KMS-11 (cell line): ENCODE measurements around the gene LRRC53.

Experiments
- H2AFZ ChIP-seq: fragments of 200-600 bp; sonication (generic); 2 replicates; pipeline ENCODE4 v1.6.1; 2016; ENCODE audit warnings: antibody characterized with exemption, mixed run types, low read depth
- H3K27ac ChIP-seq: fragments of 200-600 bp; sonication (generic); 2 replicates; pipeline ENCODE4 v1.6.1; 2016; ENCODE audit warnings: mild to moderate bottlenecking, mixed run types
- H3K27me3 ChIP-seq: fragments of 200-600 bp; sonication (generic); 2 replicates; pipeline ENCODE4 v1.6.1; 2017; ENCODE audit warnings: mild to moderate bottlenecking, low read depth, mixed run types, moderate library complexity; ENCODE audit not compliant: insufficient read depth
- H3K36me3 ChIP-seq: fragments of 200-600 bp; sonication (generic); 2 replicates; pipeline ENCODE4 v1.6.1; 2017; ENCODE audit warnings: mild to moderate bottlenecking, mixed run types; ENCODE audit not compliant: insufficient read depth
- H3K4me1 ChIP-seq: fragments of 200-600 bp; sonication (generic); 2 replicates; pipeline ENCODE4 v1.6.1; 2016; ENCODE audit warnings: mild to moderate bottlenecking, low read depth, mixed run types; ENCODE audit not compliant: poor library complexity, severe bottlenecking
- H3K4me2 ChIP-seq: fragments of 200-600 bp; sonication (generic); 2 replicates; pipeline ENCODE4 v1.7.0; 2016; ENCODE audit warnings: mild to moderate bottlenecking, mixed run types
- H3K4me3 ChIP-seq: fragments of 200-600 bp; sonication (generic); IDR thresholded peaks from 2 replicates; pipeline ENCODE4 v1.6.1; 2017; ENCODE audit warnings: low read depth, low read length, mixed read lengths; ENCODE audit not compliant: insufficient read depth
- H3K79me2 ChIP-seq: fragments of 200-600 bp; sonication (generic); 2 replicates; pipeline ENCODE4 v1.6.1; 2016; ENCODE audit warnings: low read depth, mixed run types; ENCODE audit not compliant: insufficient read depth
- H3K9ac ChIP-seq: fragments of 200-600 bp; sonication (generic); 2 replicates; pipeline ENCODE4 v1.6.1; 2016; ENCODE audit warnings: mild to moderate bottlenecking, mixed run types
- H4K20me1 ChIP-seq: fragments of 200-600 bp; sonication (generic); 2 replicates; pipeline ENCODE4 v1.6.1; 2016; ENCODE audit warnings: mild to moderate bottlenecking, mixed run types; ENCODE audit not compliant: insufficient read depth
- TF ChIP-seq, protein P1 (sequence below): fragments of 200-600 bp; sonication (generic); conservative IDR thresholded peaks from 2 replicates; pipeline ENCODE4 v1.6.1; 2017; ENCODE audit warnings: low read depth, mild to moderate bottlenecking, antibody characterized with exemption, low read length, moderate library complexity, mixed read lengths

LRRC53 gene

DNA sequence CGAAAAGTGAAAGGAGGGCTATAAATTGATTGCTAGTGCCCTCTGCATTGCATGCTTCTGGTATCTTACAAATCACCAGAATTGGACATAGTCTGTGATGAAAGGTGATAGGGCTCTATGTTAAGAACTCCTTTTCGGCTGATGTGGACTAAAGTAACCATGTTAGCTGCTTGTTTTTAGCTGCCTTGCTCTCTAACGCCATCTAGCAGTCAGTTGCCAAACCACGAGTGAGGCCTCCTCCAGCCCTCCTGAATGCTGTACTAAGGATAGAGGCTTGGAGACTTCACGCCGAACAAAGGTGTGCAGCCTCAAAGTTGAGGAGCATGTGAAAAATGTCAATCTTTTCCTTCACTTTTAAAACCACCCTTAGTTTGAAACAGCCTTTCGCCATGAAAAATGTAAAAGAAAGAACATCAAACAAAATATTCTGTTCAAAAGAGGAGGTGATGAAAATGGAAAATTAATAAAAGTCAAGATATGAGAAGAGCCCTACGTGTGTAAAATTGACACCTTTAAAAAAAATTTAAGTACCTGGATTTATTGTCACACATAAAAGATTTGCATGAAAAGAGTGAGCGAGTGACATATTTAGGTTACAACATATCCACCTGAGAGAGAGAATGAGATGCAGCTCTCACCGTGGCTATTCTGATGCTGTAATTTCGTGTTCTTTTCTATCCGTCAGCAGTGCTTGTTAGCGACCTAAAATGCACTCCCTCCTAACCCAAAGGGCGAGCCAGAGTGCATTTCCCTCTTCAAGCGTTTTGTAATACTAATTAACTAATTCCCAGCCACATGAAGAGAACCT, 8.1 kb downstream of the LRRC53 start:
- Histone ChIP-seq H3K9ac (no peak overlapping the region), H3K4me1 (no peaks in the 10 kb centered on the region), H3K27ac (no peak overlapping the region), H3K79me2 (no peaks in the 10 kb centered on the region), H4K20me1 (no peaks in the 10 kb centered on the region), H2AFZ (no peak overlapping the region), H3K27me3 (no peaks in the 10 kb centered on the region), H3K4me3 (no peak overlapping the region), H3K36me3 (no peaks in the 10 kb centered on the region), H3K4me2 (0 out of 2 replicates have a peak overlapping the region, but pooled peaks have one; percentile 13)
- TF ChIP-seq, protein P1, sequence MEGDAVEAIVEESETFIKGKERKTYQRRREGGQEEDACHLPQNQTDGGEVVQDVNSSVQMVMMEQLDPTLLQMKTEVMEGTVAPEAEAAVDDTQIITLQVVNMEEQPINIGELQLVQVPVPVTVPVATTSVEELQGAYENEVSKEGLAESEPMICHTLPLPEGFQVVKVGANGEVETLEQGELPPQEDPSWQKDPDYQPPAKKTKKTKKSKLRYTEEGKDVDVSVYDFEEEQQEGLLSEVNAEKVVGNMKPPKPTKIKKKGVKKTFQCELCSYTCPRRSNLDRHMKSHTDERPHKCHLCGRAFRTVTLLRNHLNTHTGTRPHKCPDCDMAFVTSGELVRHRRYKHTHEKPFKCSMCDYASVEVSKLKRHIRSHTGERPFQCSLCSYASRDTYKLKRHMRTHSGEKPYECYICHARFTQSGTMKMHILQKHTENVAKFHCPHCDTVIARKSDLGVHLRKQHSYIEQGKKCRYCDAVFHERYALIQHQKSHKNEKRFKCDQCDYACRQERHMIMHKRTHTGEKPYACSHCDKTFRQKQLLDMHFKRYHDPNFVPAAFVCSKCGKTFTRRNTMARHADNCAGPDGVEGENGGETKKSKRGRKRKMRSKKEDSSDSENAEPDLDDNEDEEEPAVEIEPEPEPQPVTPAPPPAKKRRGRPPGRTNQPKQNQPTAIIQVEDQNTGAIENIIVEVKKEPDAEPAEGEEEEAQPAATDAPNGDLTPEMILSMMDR, result peak; percentile 75

DNA sequence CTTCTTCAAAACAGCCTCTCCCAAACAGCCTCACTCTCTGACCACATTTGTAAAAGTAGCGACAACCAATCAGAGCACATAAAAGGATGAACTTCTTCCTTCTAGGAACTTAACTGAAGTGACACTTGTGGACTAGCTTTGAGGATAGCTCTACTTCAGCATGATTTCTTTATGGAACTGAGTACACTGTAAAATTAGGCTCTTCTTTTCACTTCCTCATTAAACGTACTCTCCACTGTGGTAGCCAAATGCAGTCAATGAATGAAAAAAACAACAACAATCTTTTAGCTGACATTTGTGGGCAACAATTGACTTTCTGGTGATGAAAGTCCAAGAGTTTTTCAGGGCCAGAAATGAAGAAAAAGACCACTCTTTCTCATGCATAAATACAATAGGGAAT, 9.6 kb downstream of the LRRC53 start:
- no peak overlapping the region for H3K4me2 ChIP-seq
- no peaks in the 10 kb centered on the region for H3K79me2 ChIP-seq
- H2AFZ ChIP-seq, result no peak overlapping the region
- no peak overlapping the region for H3K4me3 ChIP-seq
- TF ChIP-seq, protein P1, result no peak
- H3K4me1 ChIP-seq, result no peaks in the 10 kb centered on the region
- no peaks in the 10 kb centered on the region for H3K27me3 ChIP-seq
- no peaks in the 10 kb centered on the region for H3K36me3 ChIP-seq
- no peak overlapping the region for H3K27ac ChIP-seq
- H4K20me1 ChIP-seq, result no peaks in the 10 kb centered on the region
- no peak overlapping the region for H3K9ac ChIP-seq

DNA sequence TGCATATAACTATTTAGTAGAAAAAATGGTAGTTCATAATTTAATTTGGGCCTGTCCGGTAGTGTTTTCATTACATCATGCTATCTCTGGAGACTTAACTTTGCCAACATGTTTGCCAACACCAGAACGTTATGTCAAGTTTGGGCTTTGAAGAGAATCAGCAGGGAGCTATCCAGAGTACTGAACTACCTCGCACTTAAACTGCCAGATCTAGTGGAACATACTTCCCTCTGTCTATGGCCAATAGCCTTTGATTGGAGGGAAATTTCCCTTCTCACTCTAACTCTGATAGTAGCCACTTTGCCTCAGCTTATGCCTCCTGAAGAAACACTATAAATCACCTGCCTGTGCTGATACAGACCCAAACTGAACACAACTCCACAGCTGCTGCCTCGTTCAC, 10.0 kb downstream of the LRRC53 start:
- TF ChIP-seq, protein P1, result no peak

DNA sequence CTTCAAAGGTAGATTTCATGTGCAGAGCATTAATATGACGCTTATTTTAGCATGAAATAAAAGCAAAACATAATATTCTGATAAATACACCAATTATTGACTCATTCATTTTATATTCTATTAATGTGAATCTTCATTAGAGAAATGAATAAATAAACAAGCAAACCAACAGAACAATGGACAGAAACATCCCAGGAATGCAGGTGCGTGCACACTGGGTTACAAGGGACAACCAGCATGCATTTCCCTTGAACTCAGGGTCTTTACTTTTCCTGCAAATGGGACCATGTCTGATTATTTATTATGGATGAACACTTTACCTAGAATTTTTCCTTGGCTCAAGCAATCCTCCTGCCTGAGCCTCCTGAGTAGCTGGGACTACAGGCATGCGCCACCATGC, 13.5 kb downstream of the LRRC53 start:
- H3K4me2 ChIP-seq, result no peak overlapping the region
- no peaks in the 10 kb centered on the region for H3K36me3 ChIP-seq
- H3K27me3 ChIP-seq, result no peaks in the 10 kb centered on the region
- no peak overlapping the region for H3K27ac ChIP-seq
- H3K4me3 ChIP-seq, result no peak overlapping the region
- no peaks in the 10 kb centered on the region for H3K4me1 ChIP-seq
- H3K79me2 ChIP-seq, result no peaks in the 10 kb centered on the region
- TF ChIP-seq, protein P1, result no peak
- H4K20me1 ChIP-seq, result no peaks in the 10 kb centered on the region
- H3K9ac ChIP-seq, result no peak overlapping the region
- no peak overlapping the region for H2AFZ ChIP-seq

More for the DNA sequence above, 10.0 kb downstream of the LRRC53 start:
- Histone ChIP-seq H3K4me2 (no peak overlapping the region), H3K27ac (no peak overlapping the region), H4K20me1 (no peaks in the 10 kb centered on the region), H2AFZ (no peak overlapping the region), H3K36me3 (no peaks in the 10 kb centered on the region), H3K9ac (no peak overlapping the region), H3K27me3 (no peaks in the 10 kb centered on the region), H3K4me3 (no peak overlapping the region), H3K4me1 (no peaks in the 10 kb centered on the region), H3K79me2 (no peaks in the 10 kb centered on the region)
